SK-N-MC (cell line): ENCODE results near the gene OR2W1.

ENCODE experiments used
- EZH2 ChIP-seq: fragments of 200-600 bp; sonication (generic); IDR thresholded peaks from one replicate; pipeline ENCODE4 v1.6.1; 2017; ENCODE audit warnings: antibody characterized with exemption
- POLR2AphosphoS5 ChIP-seq: IDR thresholded peaks from 2 replicates; pipeline ENCODE4 v1.6.1; 2012; ENCODE audit warnings: mild to moderate bottlenecking, low read depth, low read length, borderline replicate concordance

DNA sequence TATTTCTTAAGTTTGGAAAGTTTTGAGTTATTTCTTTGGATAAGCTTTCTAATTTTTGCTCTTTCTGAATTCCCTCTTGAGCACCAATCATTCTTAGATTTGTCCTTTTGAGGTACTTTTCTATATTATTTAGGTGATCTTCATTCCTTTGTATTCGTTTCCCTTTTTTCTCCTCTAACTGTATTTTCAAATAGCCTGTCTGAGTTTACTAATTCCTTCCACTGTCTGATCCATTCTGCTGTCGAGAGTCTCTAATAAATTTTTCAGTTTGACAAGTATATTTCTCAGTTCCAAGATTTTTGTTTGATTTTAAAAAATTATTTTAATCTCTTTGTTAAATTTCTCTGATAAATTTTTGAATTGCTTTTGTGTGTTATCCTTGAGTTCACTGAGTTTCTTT is 23.5 kb downstream of the OR2W1 start:
- TF ChIP-seq POLR2AphosphoS5 (no peak), EZH2 (no peak)
